H1 (cell line): ENCODE measurements around the gene NAT8L. TPM values are rescaled to one million over a fixed set of nuclear protein-coding genes. Genes with fewer than 3 reads are reported as not detected.
A peak's percentile ranks its signal among the peaks of the same experiment; 100 is the strongest.

Experiments used
- CTCF ChIA-PET: fragments of 300-600 bp; sonication (Branson Sonifier 250); formaldehyde crosslinking; loops from one replicate; lab custom pipeline; 2021; ENCODE audit not compliant: partially characterized antibody; lab: Charles Lee
- POLR2A ChIA-PET: fragments of 300-600 bp; sonication (Branson Sonifier 250); formaldehyde crosslinking; loops from one replicate; lab custom pipeline; 2021; ENCODE audit warnings: inconsistent platforms; ENCODE audit not compliant: partially characterized antibody; lab: Charles Lee
- DNase-seq, 2 experiments: peaks; one replicate each; pipeline versions ENCODE4 v3.0.0 to v3.0.0-alpha.2; 2010 to 2022; ENCODE audit warnings: low spot score in 2 of 2, low read depth in 1 of 2, mixed read lengths in 1 of 2
- FAIRE-seq: peaks from 2 replicates; lab custom pipeline; 2011; peaks lifted over from hg19 to GRCh38; lab: Jason Lieb, UNC
- H2AFZ ChIP-seq: 2 replicates; pipeline ENCODE4 v1.8.1; 2012; ENCODE audit warnings: low read length, inconsistent platforms
- H2AK5ac ChIP-seq: 2 replicates; pipeline ENCODE4 v1.6.1; 2013; ENCODE audit warnings: low read depth, low read length
- H2BK120ac ChIP-seq: replicated peaks from 2 replicates; pipeline ENCODE3; 2013; ENCODE audit warnings: low read depth, low read length, inconsistent platforms
- H2BK12ac ChIP-seq: 2 replicates; pipeline ENCODE4 v1.6.1; 2013; ENCODE audit warnings: low read depth, low read length
- H2BK15ac ChIP-seq: 2 replicates; pipeline ENCODE4 v1.6.1; 2013; ENCODE audit warnings: low read length
- H2BK20ac ChIP-seq: 2 replicates; pipeline ENCODE4 v1.6.1; 2013; ENCODE audit warnings: low read length
- H2BK5ac ChIP-seq: 2 replicates; pipeline ENCODE4 v1.6.1; 2013; ENCODE audit warnings: low read depth, low read length
- H3K14ac ChIP-seq: 2 replicates; pipeline ENCODE4 v1.6.1; 2013; ENCODE audit warnings: inconsistent platforms; ENCODE audit not compliant: insufficient read length
- H3K18ac ChIP-seq: 2 replicates; pipeline ENCODE4 v1.6.1; 2013; ENCODE audit warnings: low read length; ENCODE audit errors: extremely low read depth
- H3K23ac ChIP-seq: 2 replicates; pipeline ENCODE4 v1.6.1; 2013; ENCODE audit warnings: inconsistent platforms; ENCODE audit not compliant: insufficient read length
- H3K23me2 ChIP-seq: 2 replicates; pipeline ENCODE4 v1.6.1; 2013; ENCODE audit warnings: low read depth, low read length
- H3K27ac ChIP-seq: 2 replicates; pipeline ENCODE4 v1.6.1; 2011; ENCODE audit warnings: low read depth, low read length, inconsistent platforms
- H3K27me3 ChIP-seq, 4 experiments: replicated peaks in 1 of 4; 1 replicate in 1 of 4; 2 replicates in 3 of 4; pipeline versions ENCODE4 v1.6.1 to v1.8.1; 2011 to 2013; ENCODE audit warnings: low read length in 3 of 4, mild to moderate bottlenecking in 3 of 4, inconsistent platforms in 2 of 4, mixed read lengths in 2 of 4, moderate library complexity in 1 of 4; ENCODE audit not compliant: control insufficient read depth in 3 of 4, insufficient read depth in 3 of 4; ENCODE audit errors: extremely low read depth in 1 of 4
- H3K36me3 ChIP-seq, 4 experiments: 2 replicates each; pipeline versions ENCODE4 v1.6.1 to v1.8.1; 2011 to 2013; ENCODE audit warnings: mild to moderate bottlenecking in 4 of 4, low read length in 3 of 4, moderate library complexity in 2 of 4, control low read depth in 1 of 4, inconsistent platforms in 1 of 4; ENCODE audit not compliant: insufficient read depth in 4 of 4, control insufficient read depth in 2 of 4
- H3K4ac ChIP-seq: replicated peaks from 2 replicates; pipeline ENCODE3; 2013; ENCODE audit warnings: low read length, low read depth, mixed read lengths, inconsistent platforms; ENCODE audit not compliant: insufficient read length
- H3K4me1 ChIP-seq, 4 experiments: replicated peaks in 1 of 4; 1 replicate in 1 of 4; 2 replicates in 3 of 4; pipeline versions ENCODE4 v1.6.1 to v1.8.1; 2011 to 2013; ENCODE audit warnings: low read length in 3 of 4, inconsistent platforms in 2 of 4, mixed read lengths in 1 of 4; ENCODE audit not compliant: insufficient read depth in 4 of 4, control insufficient read depth in 3 of 4
- H3K4me2 ChIP-seq, 2 experiments: 2 replicates each; pipeline versions ENCODE4 v1.6.1 to v1.8.1; 2011 to 2013; ENCODE audit warnings: low read depth in 2 of 2, low read length in 2 of 2, control low read depth in 1 of 2, inconsistent platforms in 1 of 2, mild to moderate bottlenecking in 1 of 2; ENCODE audit not compliant: insufficient read depth in 1 of 2
- H3K4me3 ChIP-seq, 4 experiments: fragments of 200-600, 300-600 bp in 1 of 4; sonication (generic), shearing (Covaris generic), sonication (Bioruptor Twin) in 1 of 4; 2 replicates each; pipeline versions ENCODE4 v1.5.1 to v1.8.1; 2011 to 2016; ENCODE audit warnings: low read length in 4 of 4, low read depth in 3 of 4, control low read depth in 2 of 4, inconsistent platforms in 2 of 4, mild to moderate bottlenecking in 2 of 4, mixed read lengths in 1 of 4, moderate library complexity in 1 of 4; ENCODE audit not compliant: insufficient read depth in 2 of 4; ENCODE audit errors: extremely low read depth in 1 of 4
- H3K56ac ChIP-seq: replicated peaks from 2 replicates; pipeline ENCODE3; 2013; ENCODE audit warnings: low read depth, mild to moderate bottlenecking, mixed read lengths, low read length, inconsistent platforms; ENCODE audit not compliant: insufficient read length
- H3K79me1 ChIP-seq: 2 replicates; pipeline ENCODE4 v1.6.1; 2013; ENCODE audit warnings: low read depth, low read length, control low read depth
- H3K79me2 ChIP-seq, 2 experiments: 2 replicates each; pipeline versions ENCODE4 v1.6.1 to v1.8.1; 2012 to 2013; ENCODE audit warnings: low read length in 2 of 2, mild to moderate bottlenecking in 2 of 2, inconsistent platforms in 1 of 2; ENCODE audit not compliant: insufficient read depth in 2 of 2, control insufficient read depth in 1 of 2
- H3K9ac ChIP-seq, 4 experiments: replicated peaks in 1 of 4; 1 replicate in 1 of 4; 2 replicates in 3 of 4; pipeline versions ENCODE4 v1.6.1 to v1.8.1; 2011 to 2013; ENCODE audit warnings: low read depth in 3 of 4, low read length in 3 of 4, control low read depth in 2 of 4, mild to moderate bottlenecking in 2 of 4, moderate library complexity in 2 of 4, inconsistent platforms in 1 of 4; ENCODE audit errors: extremely low read depth in 1 of 4
- H3K9me3 ChIP-seq, 2 experiments: 2 replicates each; pipeline versions ENCODE4 v1.6.1 to v1.8.1; 2012 to 2013; ENCODE audit warnings: mild to moderate bottlenecking in 2 of 2, moderate library complexity in 2 of 2, control low read depth in 1 of 2, inconsistent platforms in 1 of 2, low read depth in 1 of 2, low read length in 1 of 2, mixed read lengths in 1 of 2; ENCODE audit not compliant: insufficient read depth in 2 of 2
- H4K20me1 ChIP-seq, 2 experiments: replicated peaks in 1 of 2; 2 replicates each; pipeline versions ENCODE3 to v1.8.1; 2011 to 2013; ENCODE audit warnings: inconsistent platforms in 2 of 2, low read length in 2 of 2, mild to moderate bottlenecking in 1 of 2; ENCODE audit not compliant: insufficient read depth in 2 of 2, control insufficient read depth in 1 of 2
- H4K5ac ChIP-seq: 2 replicates; pipeline ENCODE4 v1.6.1; 2013; ENCODE audit warnings: low read length, low read depth, mixed read lengths, inconsistent platforms; ENCODE audit not compliant: insufficient read length
- H4K8ac ChIP-seq: 2 replicates; pipeline ENCODE4 v1.8.0; 2013; ENCODE audit warnings: mild to moderate bottlenecking, moderate library complexity, low read length, inconsistent platforms; ENCODE audit not compliant: insufficient read depth; ENCODE audit errors: extremely low read depth
- H4K91ac ChIP-seq: replicated peaks from 2 replicates; pipeline ENCODE3; 2013; ENCODE audit warnings: low read length, mixed read lengths, inconsistent platforms; ENCODE audit not compliant: insufficient read length
- ATF2 ChIP-seq: IDR thresholded peaks from 2 replicates; pipeline ENCODE4 v1.6.1; 2012; ENCODE audit warnings: low read length, inconsistent platforms
- CBX8 ChIP-seq: fragments of 300-800, 300-1000 bp; sonication (generic); IDR thresholded peaks from 2 replicates; pipeline ENCODE4 v1.7.1; 2016; ENCODE audit warnings: low read depth, low read length, borderline replicate concordance
- CTBP2 ChIP-seq: IDR thresholded peaks from 2 replicates; pipeline ENCODE4 v1.7.0; 2011; ENCODE audit warnings: borderline replicate concordance, mild to moderate bottlenecking, moderate library complexity, mixed read lengths, low read length; ENCODE audit not compliant: insufficient read depth, insufficient read length
- HDAC6 ChIP-seq: IDR thresholded peaks from one replicate; pipeline ENCODE4 v1.7.1; 2012; ENCODE audit warnings: low read depth, mild to moderate bottlenecking, inconsistent platforms, low read length, moderate library complexity
- JUND ChIP-seq: IDR thresholded peaks from 2 replicates; pipeline ENCODE4 v1.6.1; 2011; ENCODE audit warnings: mild to moderate bottlenecking, improper control_type of control experiment, low read length
- POLR2A ChIP-seq, 2 experiments: IDR thresholded peaks; 1 replicate in 1 of 2; 2 replicates in 1 of 2; pipeline ENCODE4 v1.6.1; 2011; ENCODE audit warnings: low read depth in 2 of 2, low read length in 2 of 2, mild to moderate bottlenecking in 2 of 2; ENCODE audit errors: control extremely low read depth in 1 of 2
- RXRA ChIP-seq: IDR thresholded peaks from 2 replicates; pipeline ENCODE4 v1.6.1; 2011; ENCODE audit warnings: low read depth, mild to moderate bottlenecking, low read length, moderate library complexity; ENCODE audit not compliant: insufficient read depth
- WGBS, 2 experiments: shearing (Covaris generic) in 1 of 2; methylation state at CpG; one replicate each; pipeline versions ENCODE4 v1.1.6 to v1.1.7; 2013 to 2015; ENCODE audit warnings: low lambda C conversion rate in 2 of 2, mixed read lengths in 2 of 2, inconsistent platforms in 1 of 2, low coverage in 1 of 2, missing lambda C conversion rate in 1 of 2; ENCODE audit not compliant: insufficient replicate concordance in 2 of 2, insufficient coverage in 1 of 2, insufficient read length in 1 of 2; ENCODE audit errors: extremely low coverage in 1 of 2, missing lambda C conversion rate in 1 of 2; 5-methylcytosine and 5-hydroxymethylcytosine counted together
- polyA plus RNA-seq, 7 experiments: library from polyadenylated mRNA; depleted of rRNA in 3 of 7; stranded (reverse) in 5 of 7; unstranded in 2 of 7; fragments of >200 nt in 5 of 7; fragments of 200-250 nt in 2 of 7; gene quantifications; 1 replicate in 5 of 7; 2 replicates in 1 of 7; 4 replicates in 1 of 7; pipeline versions ENCODE4 v1.2.1 to v1.2.3, GENCODE V29; 2011 to 2013; ENCODE audit warnings: missing spikeins in 2 of 7, mixed read lengths in 2 of 7
- total RNA-seq: library from RNA; stranded (reverse); fragmentation: NEBNext Ultra II Directional; extraction: Animal tissue kit (Norgen Biotek cat#: 25700); gene quantifications from 2 replicates; pipeline ENCODE4 v1.2.1, GENCODE V29; 2021

NAT8L gene
- total and polyA plus RNA-seq, 2 of the 8 experiments (the other 6 are each of a cell fraction or from before 2014, with no cell fraction given), result 10.8 TPM

- no peaks in the 10 kb centered on the region; the same call in 1 of the 2 replicates for H3K79me1 ChIP-seq
- no peak for DNase-seq
- 0 out of 4 replicates have a peak, but pooled peaks cover 0 to 2% of the 10 kb centered on the region in 2 experiments for H3K9me3 ChIP-seq
- no peaks in the 10 kb centered on the region for H4K20me1 ChIP-seq
- no peak overlapping the region for H4K8ac ChIP-seq
- WGBS, 2 experiments, result 88% methylated on average over 7 of the region's 7 CpGs; no CpG with 5 or more reads in 1 of the 2 experiments
- H4K91ac ChIP-seq, result no peak overlapping the region
- H4K5ac ChIP-seq, result no peak overlapping the region
- H3K23me2 ChIP-seq, result no peaks in the 10 kb centered on the region; the same call in 1 of the 2 replicates
- H3K4ac ChIP-seq, result no peak overlapping the region
- H3K23ac ChIP-seq, result no peak overlapping the region
- H3K56ac ChIP-seq, result no peak overlapping the region
- no peak overlapping the region for H3K4me3 ChIP-seq
- H3K27ac ChIP-seq, result no peak overlapping the region
- H2AK5ac ChIP-seq, result no peak overlapping the region
- H3K27me3 ChIP-seq, result no peaks in the 10 kb centered on the region
- no peaks in the 10 kb centered on the region for H3K36me3 ChIP-seq
- no peaks in the 10 kb centered on the region for H3K79me2 ChIP-seq
- H2BK15ac ChIP-seq, result no peak overlapping the region
- H2BK20ac ChIP-seq, result no peak overlapping the region
- ChIA-PET POLR2A (no interaction called here), CTCF (interaction anchor here (0.6 to 1.1 kb wide), 4 partner anchors 8 to 341 kb away, joined by 3 read pairs; no protein-coding TSS in a partner anchor)
- no peak overlapping the region for H3K4me2 ChIP-seq
- no peak overlapping the region for H2BK5ac ChIP-seq
- H3K14ac ChIP-seq, result no peak overlapping the region
- 0 out of 2 replicates have a peak overlapping the region, but pooled peaks have one; percentile 17 for H2BK12ac ChIP-seq
- TF ChIP-seq HDAC6 (no peak), JUND (no peak), CBX8 (no peak), CTBP2 (no peak), ATF2 (no peak), POLR2A (IDR thresholded peaks at IDR 0.05; ENCODE audit: control extremely low read depth in 1 of 2, low read depth in 2 of 2, low read length in 2 of 2) (no peak), RXRA (no peak)
- no peak overlapping the region for H3K9ac ChIP-seq
- no peak for FAIRE-seq
- no peak overlapping the region for H2BK120ac ChIP-seq
- no peak overlapping the region for H3K18ac ChIP-seq
- no peaks in the 10 kb centered on the region for H3K4me1 ChIP-seq
- H2AFZ ChIP-seq, result no peak overlapping the region
These were observed 42.4 kb downstream of the NAT8L start for GRCh38 chr4:2101346-2102044.
